Measurements from ENCODE around the gene ALG13.

GRCh38 chrX:111779582-111779981 lies 98.6 kb downstream of the ALG13 start:
- no peak for TF ChIP-seq CTCF (tag by site-specific recombination; IDR thresholded peaks at IDR 0.05)
- TF ChIP-seq ZNF184 (tag by site-specific recombination; IDR thresholded peaks at IDR 0.05) = no peak

Measured in HEK293 (cell line).